Retina (tissue), 1 donor: Measurements from ENCODE around the gene ACAN.

ENCODE experiments used
- DNase-seq: peaks from one replicate; pipeline ENCODE4 v3.0.0-alpha.2; 2016

Gene ACAN

GRCh38 chr15:88802250-88802990 lies 816 bp upstream of the ACAN start:
- no peak for DNase-seq

GRCh38 chr15:88802991-88803240 lies 320 bp upstream of the ACAN start:
- peak; percentile 57 for DNase-seq

GRCh38 chr15:88803920-88804247 lies 648 bp downstream of the ACAN start:
- DNase-seq = no peak

GRCh38 chr15:88804257-88804656 lies 1.0 kb downstream of the ACAN start:
- DNase-seq = no peak

- no peak for DNase-seq
Measured at GRCh38 chr15:88805031-88805780, 2.0 kb downstream of the ACAN start.

- no peak for DNase-seq
Measured at GRCh38 chr15:88810446-88810845, 7.2 kb downstream of the ACAN start.

GRCh38 chr15:88812133-88812532 lies 8.9 kb downstream of the ACAN start:
- no peak for DNase-seq

- DNase-seq = no peak
Measured at GRCh38 chr15:88813960-88814359, 10.7 kb downstream of the ACAN start.

GRCh38 chr15:88814393-88814792 lies 11.2 kb downstream of the ACAN start:
- DNase-seq = no peak

- DNase-seq = no peak
Measured at GRCh38 chr15:88818920-88819319, 15.7 kb downstream of the ACAN start.

GRCh38 chr15:88821993-88822392 lies 18.8 kb downstream of the ACAN start:
- DNase-seq = no peak

GRCh38 chr15:88828791-88829190 lies 25.6 kb downstream of the ACAN start:
- no peak for DNase-seq

GRCh38 chr15:88830016-88830415 lies 26.8 kb downstream of the ACAN start:
- DNase-seq = no peak

- DNase-seq = no peak
Measured at GRCh38 chr15:88832820-88833730, 29.8 kb downstream of the ACAN start.

- DNase-seq = no peak
Measured at GRCh38 chr15:88833731-88834100, 30.5 kb downstream of the ACAN start.

- DNase-seq = peak; percentile 27
Measured at GRCh38 chr15:88834211-88834812, 31.1 kb downstream of the ACAN start.

- DNase-seq = no peak
Measured at GRCh38 chr15:88835119-88835518, 31.9 kb downstream of the ACAN start.

- no peak for DNase-seq
Measured at GRCh38 chr15:88835646-88836045, 32.4 kb downstream of the ACAN start.

GRCh38 chr15:88838667-88839066 lies 35.4 kb downstream of the ACAN start:
- no peak for DNase-seq

- DNase-seq = no peak
Measured at GRCh38 chr15:88839146-88839545, 35.9 kb downstream of the ACAN start.

- DNase-seq = no peak
Measured at GRCh38 chr15:88839961-88840360, 36.7 kb downstream of the ACAN start.

- no peak for DNase-seq
Measured at GRCh38 chr15:88841236-88841635, 38.0 kb downstream of the ACAN start.

GRCh38 chr15:88842156-88842555 lies 38.9 kb downstream of the ACAN start:
- DNase-seq = no peak

GRCh38 chr15:88843334-88843733 lies 40.1 kb downstream of the ACAN start:
- no peak for DNase-seq
